Hair follicle dermal papilla cell (primary cell): ENCODE data around the gene CSTPP1. TPM values are rescaled to one million over a fixed set of nuclear protein-coding genes. Genes with fewer than 3 reads are reported as not detected.

Experiments used
- small RNA-seq: library from RNA; depleted of rRNA; stranded (forward); fragments of <200 nt; gene quantifications from one replicate; pipeline ENCODE3, GENCODE V24; 2012
- total RNA-seq: library from RNA; depleted of rRNA; stranded (reverse); fragments of >200 nt; gene quantifications from 2 replicates; pipeline ENCODE4 v1.2.3, GENCODE V29; 2012

CSTPP1 gene
- 32.5 and 36.7 TPM in 2 replicates for total RNA-seq

GRCh38 chr11:46936138-46937110 is at the start of gene CSTPP1:
CSTPP1 (plus strand) TSS chr11:46936761; CDS start chr11:46936806, 45 bp downstream.

GRCh38 chr11:46918083-46918787 is 18.3 kb upstream of the CSTPP1 start, which contains the start of gene LRP4:
LRP4 (minus strand) TSS chr11:46918550; CDS start chr11:46918379, 171 bp downstream.

GRCh38 chr11:47176328-47177228 is 240.0 kb downstream of the CSTPP1 start, which contains the start of gene ARFGAP2:
ARFGAP2 (minus strand) TSS chr11:47176879; CDS start chr11:47176853, 26 bp downstream.

GRCh38 chr11:47186076-47186699 is 249.6 kb downstream of the CSTPP1 start, which contains the start of gene PACSIN3:
PACSIN3 (minus strand) TSS chr11:47186434; CDS start chr11:47182727, 3,707 bp downstream.

Small RNAs within 50 kb of the gene (small RNA-seq; reads per million reads assigned to genes)
- not detected for gene MIR6745

Other genes starting within 250 kb of the CSTPP1 start
- 53.5 and 64.0 TPM in 2 replicates for gene ARHGAP1, start 236.1 kb upstream of the CSTPP1 start, total RNA-seq
- 17.5 and 17.8 TPM in 2 replicates for gene ZNF408, start 235.7 kb upstream of the CSTPP1 start, total RNA-seq
- not detected in 2 replicates for gene F2, start 217.5 kb upstream of the CSTPP1 start, total RNA-seq
- gene CKAP5, start 90.5 kb upstream of the CSTPP1 start, total RNA-seq, result 60.6 and 61.0 TPM in 2 replicates
- 5.2 and 8.4 TPM in 2 replicates for gene LRP4, start 18.2 kb upstream of the CSTPP1 start, total RNA-seq
- 172 and 210 TPM in 2 replicates for gene ARFGAP2, start 240.1 kb downstream of the CSTPP1 start, total RNA-seq
- 37.0 and 37.8 TPM in 2 replicates for gene PACSIN3, start 249.7 kb downstream of the CSTPP1 start, total RNA-seq